Fibroblast of villous mesenchyme (primary cell): ENCODE results near the gene PODNL1. TPM values are rescaled to one million over a fixed set of nuclear protein-coding genes. Genes with fewer than 3 reads are reported as not detected.
A peak's percentile ranks its signal among the peaks of the same experiment; 100 is the strongest.

ENCODE experiments used
- DNase-seq: peaks from one replicate; pipeline ENCODE4 v3.0.0-alpha.2; 2010; ENCODE audit warnings: low read depth
- H3K4me3 ChIP-seq: 2 replicates; pipeline ENCODE4 v1.5.1; 2011; ENCODE audit warnings: low read depth, mild to moderate bottlenecking, low read length
- total RNA-seq: library from RNA; depleted of rRNA; stranded (reverse); fragments of >200 nt; gene quantifications from 2 replicates; pipeline ENCODE4 v1.2.3, GENCODE V29; 2012
- TF ChIP-seq, protein P1 (sequence below): IDR thresholded peaks from 2 replicates; pipeline ENCODE4 v1.5.1; 2012; ENCODE audit warnings: low read depth, mild to moderate bottlenecking, low read length; ENCODE audit not compliant: insufficient read depth

The PODNL1 gene
- total RNA-seq, 1 donor, result 2.6 TPM

DNA sequence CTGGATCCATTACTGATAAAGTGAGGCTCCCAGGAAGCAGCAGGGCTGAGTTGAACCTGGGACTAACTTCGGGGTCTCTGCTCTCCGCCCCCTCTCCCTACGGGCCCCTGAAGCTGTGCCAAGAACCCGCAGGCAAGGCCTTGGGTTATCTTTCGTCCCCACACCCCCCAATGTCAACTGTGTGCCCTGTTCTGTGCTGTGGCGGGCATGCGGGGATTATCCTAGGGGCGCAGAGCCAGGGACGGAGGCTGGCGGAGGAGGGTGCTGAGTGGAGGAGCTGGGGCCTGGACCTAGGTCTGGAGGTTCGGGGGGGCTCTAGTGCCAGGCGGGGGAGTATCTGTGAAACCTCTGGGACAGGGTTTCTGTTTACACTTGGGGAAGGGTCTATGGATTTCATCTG, 41.5 kb upstream of the PODNL1 start:
- H3K4me3 ChIP-seq, result no peak overlapping the region
- no peak for DNase-seq
- TF ChIP-seq, protein P1, sequence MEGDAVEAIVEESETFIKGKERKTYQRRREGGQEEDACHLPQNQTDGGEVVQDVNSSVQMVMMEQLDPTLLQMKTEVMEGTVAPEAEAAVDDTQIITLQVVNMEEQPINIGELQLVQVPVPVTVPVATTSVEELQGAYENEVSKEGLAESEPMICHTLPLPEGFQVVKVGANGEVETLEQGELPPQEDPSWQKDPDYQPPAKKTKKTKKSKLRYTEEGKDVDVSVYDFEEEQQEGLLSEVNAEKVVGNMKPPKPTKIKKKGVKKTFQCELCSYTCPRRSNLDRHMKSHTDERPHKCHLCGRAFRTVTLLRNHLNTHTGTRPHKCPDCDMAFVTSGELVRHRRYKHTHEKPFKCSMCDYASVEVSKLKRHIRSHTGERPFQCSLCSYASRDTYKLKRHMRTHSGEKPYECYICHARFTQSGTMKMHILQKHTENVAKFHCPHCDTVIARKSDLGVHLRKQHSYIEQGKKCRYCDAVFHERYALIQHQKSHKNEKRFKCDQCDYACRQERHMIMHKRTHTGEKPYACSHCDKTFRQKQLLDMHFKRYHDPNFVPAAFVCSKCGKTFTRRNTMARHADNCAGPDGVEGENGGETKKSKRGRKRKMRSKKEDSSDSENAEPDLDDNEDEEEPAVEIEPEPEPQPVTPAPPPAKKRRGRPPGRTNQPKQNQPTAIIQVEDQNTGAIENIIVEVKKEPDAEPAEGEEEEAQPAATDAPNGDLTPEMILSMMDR, result no peak

DNA sequence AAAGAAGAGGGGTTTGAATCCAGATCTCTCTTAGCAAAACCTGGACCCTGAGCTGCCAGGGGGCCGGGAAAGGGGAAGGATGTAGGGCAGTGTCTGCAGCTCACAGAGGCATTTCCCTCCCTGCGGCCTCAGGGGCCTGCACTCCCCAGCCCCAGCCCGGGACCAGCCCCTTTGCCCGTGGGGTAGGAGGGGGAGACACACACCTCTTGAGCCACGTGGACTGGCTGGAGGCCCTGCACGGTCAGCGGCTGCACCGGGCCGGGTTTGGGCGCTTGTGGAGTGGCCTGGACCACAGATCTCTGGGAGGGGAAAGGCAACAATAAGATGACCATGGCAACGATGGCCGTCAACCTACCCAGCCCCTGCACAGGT, 41.0 kb upstream of the PODNL1 start:
- H3K4me3 ChIP-seq, result peak overlapping the region; percentile 40
- TF ChIP-seq, protein P1, result no peak
- no peak for DNase-seq

DNA sequence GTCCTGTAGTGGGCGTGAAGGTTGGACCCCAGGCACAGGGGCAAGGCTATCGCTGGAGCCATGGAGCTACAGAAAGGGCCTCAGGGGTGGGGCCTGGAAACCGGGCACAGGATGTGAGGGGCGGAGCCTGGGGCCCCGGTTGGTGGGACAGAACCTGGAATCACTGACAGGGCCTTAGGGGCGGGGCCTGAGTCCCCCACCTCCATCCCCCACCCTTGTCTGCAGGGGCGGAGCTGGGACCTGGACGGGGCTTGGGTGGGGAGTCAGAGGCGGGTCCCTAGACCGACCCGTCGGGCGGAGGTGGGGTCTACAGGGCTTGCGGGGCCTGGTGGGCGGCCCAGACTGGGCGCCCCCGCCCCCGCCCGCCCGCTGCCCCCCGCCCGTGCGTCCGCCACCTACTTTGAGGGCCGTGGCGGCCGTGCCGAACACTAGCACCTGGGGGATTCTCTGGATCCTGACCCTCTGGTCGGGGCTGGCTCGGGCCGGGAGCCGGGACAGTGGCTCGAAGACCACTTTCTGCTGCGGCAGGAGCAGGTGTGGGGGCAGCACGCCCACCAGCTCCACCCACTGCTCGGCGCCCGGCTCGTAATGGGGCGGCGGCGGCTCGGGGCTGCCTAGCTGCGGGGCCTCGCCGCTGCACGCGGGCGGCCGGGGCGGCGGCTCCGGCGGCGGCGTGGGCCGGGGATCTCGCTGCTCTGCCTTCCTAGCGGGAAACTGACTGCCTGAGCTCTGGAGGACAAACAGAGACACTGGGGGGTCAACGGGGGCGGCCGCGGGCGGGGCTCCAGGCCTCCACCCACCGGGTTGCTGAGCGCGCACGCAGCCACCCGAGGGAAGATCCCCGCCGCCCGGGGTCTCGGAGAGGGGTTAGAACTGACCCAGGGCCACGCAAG, 40.4 kb upstream of the PODNL1 start:
- peak overlapping the region; percentile 43 for H3K4me3 ChIP-seq
- peak; percentile 53 for DNase-seq
- TF ChIP-seq, protein P1, result no peak

DNA sequence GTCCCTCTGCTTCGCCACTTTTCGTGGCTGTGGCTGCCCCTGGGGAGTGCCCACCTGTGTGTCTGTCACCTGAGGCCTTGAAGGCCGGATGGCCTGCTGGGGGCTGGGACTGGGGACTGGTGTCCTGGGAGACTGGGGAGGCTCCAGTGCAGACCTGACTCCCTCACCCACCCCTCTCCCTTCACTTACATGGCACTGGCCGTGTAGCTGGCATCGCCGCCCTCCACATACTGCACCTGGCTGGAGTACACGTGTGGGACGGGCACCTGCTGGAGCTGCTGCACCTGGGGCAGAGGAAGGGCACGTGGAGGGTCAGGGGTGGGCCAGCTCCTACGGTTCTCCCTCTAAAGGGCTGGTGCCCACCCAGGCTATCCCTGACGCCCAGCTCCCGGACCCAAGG, 39.6 kb upstream of the PODNL1 start:
- no peak for DNase-seq
- TF ChIP-seq, protein P1, result no peak

DNA sequence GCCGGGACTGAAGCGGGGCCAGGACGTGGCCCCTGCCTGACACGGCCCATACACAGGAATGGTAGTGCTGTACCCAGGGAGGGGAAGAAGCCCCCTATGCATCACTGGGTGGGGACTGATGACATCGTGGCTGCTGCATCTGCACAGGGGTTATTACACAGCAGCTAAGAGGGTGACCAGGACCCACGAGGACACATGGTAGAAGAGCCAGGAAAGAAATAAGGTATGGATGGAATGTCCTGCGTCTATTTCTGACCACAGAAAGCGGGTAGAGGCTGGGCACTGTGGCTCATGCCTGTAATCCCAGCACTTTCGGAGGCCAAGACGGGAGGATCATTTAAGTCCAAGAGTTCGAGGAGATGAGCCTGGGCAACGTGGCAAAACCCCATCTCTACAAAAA, 38.2 kb upstream of the PODNL1 start:
- H3K4me3 ChIP-seq, result no peak overlapping the region
- TF ChIP-seq, protein P1, result no peak
- DNase-seq, result no peak

More for the DNA sequence above, 39.6 kb upstream of the PODNL1 start:
- H3K4me3 ChIP-seq, result no peak overlapping the region

DNA sequence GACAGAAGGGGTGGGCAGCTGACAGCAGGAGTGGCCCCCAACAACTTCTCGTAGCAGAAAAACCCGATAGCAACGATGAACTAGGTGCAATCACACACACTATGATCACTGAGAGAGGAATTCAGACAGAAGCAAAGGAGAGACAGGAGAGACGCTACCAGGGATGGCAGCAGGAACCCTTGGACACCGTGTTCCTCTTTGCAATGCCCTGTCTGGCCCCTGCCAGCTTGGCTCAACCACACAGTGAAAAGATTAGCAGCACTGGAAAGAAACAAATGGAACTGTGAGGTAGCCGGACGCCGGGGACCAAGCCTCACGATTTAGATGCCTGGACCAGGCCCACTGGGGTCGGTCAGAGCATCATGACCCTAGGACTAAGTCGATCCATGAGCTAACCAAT, 37.7 kb upstream of the PODNL1 start:
- DNase-seq, result no peak
- TF ChIP-seq, protein P1, result no peak
- H3K4me3 ChIP-seq, result no peak overlapping the region
